Right atrium auricular region (tissue), 2 donors: ENCODE data around the gene NAALADL2. TPM values are rescaled to one million over a fixed set of nuclear protein-coding genes. Genes with fewer than 3 reads are reported as not detected.

Experiments used
- DNase-seq: peaks from one replicate; pipeline ENCODE4 v3.0.0-alpha.2; 2019; ENCODE audit warnings: low spot score
- H3K27ac ChIP-seq, 2 donors: fragments of 200-600 bp; sonication (generic); 1 replicate in 1 of 2; 2 replicates in 1 of 2; pipeline ENCODE4 v1.5.1; 2016 to 2019
- H3K27me3 ChIP-seq, 2 donors: fragments of 200-600 bp; sonication (generic); one replicate each; pipeline versions ENCODE4 v1.5.1 to v1.6.0; 2017 to 2019
- H3K36me3 ChIP-seq: fragments of 200-600 bp; sonication (generic); one replicate; pipeline ENCODE4 v1.5.1; 2016
- H3K4me1 ChIP-seq, 2 donors: fragments of 200-600 bp; sonication (generic); one replicate each; pipeline versions ENCODE4 v1.5.1 to v1.6.0; 2017 to 2019
- H3K4me3 ChIP-seq, 2 donors: fragments of 200-600 bp; sonication (generic); 1 replicate in 1 of 2; 2 replicates in 1 of 2; pipeline ENCODE4 v1.5.1; 2017 to 2019; ENCODE audit warnings: mild to moderate bottlenecking in 1 of 2, moderate library complexity in 1 of 2
- H3K9me3 ChIP-seq, 2 donors: fragments of 200-600 bp; sonication (generic); one replicate each; pipeline ENCODE4 v1.5.1; 2019
- total RNA-seq, 2 donors: library from RNA; depleted of rRNA; stranded (reverse); fragments of >200 nt; gene quantifications; one replicate each; pipeline ENCODE4 v1.1.0, GENCODE V29; 2016
- TF ChIP-seq, protein P1 (sequence below), 2 donors: fragments of 200-600 bp; sonication (generic); IDR thresholded peaks; one replicate each; pipeline ENCODE4 v1.5.1; 2019; ENCODE audit warnings: antibody characterized with exemption in 2 of 2

Gene NAALADL2
- total RNA-seq, 2 donors from 2014 or later = 2.5 to 3.2 TPM

DNA sequence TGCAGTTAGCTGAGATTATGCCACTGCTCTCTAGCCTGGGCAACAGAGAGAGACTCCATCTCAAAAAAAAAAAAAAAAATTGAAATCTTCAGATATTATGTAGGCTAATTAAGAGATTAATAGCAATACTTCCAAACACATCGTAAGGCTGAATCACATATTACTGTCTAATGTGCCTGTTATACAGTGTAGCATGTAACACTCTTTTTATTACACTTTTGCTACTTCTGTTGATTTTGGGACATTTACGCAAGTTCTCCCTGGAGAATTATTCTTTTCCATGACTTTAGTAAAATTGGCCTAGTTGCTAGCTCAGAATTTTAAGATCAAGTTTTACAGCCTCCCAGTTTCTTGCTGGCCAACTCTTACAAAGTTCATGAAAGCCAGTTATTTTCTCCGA lies 605.2 kb downstream of the NAALADL2 start:
- H3K4me3 ChIP-seq = no peak overlapping the region
- no peak for DNase-seq
- TF ChIP-seq, protein P1, sequence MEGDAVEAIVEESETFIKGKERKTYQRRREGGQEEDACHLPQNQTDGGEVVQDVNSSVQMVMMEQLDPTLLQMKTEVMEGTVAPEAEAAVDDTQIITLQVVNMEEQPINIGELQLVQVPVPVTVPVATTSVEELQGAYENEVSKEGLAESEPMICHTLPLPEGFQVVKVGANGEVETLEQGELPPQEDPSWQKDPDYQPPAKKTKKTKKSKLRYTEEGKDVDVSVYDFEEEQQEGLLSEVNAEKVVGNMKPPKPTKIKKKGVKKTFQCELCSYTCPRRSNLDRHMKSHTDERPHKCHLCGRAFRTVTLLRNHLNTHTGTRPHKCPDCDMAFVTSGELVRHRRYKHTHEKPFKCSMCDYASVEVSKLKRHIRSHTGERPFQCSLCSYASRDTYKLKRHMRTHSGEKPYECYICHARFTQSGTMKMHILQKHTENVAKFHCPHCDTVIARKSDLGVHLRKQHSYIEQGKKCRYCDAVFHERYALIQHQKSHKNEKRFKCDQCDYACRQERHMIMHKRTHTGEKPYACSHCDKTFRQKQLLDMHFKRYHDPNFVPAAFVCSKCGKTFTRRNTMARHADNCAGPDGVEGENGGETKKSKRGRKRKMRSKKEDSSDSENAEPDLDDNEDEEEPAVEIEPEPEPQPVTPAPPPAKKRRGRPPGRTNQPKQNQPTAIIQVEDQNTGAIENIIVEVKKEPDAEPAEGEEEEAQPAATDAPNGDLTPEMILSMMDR (IDR thresholded peaks at IDR 0.05) = no peak

DNA sequence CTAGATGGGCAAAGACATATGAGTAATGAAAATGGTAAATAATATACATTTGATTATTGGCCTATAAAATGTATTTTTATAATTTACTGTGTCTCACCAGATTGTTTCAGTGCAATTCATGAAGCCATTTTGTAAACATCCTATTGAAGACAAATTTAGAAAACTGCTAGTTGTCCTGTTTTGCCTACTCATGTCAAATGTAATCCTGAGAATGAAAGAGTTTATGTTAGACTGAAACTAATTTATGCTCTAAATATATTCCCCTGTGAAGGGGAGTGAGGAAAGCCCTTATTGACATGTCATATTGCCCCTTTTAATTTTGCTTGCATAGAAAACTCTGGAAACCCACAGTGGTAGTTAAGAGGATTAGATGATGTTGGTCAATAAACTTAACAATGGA lies 610.0 kb downstream of the NAALADL2 start:
- no peaks in the 10 kb centered on the region for H3K27me3 ChIP-seq
- TF ChIP-seq, protein P1 (IDR thresholded peaks at IDR 0.05) = no peak
- no peak overlapping the region for H3K27ac ChIP-seq
- no peaks in the 10 kb centered on the region for H3K36me3 ChIP-seq
- H3K9me3 ChIP-seq = no peaks in the 10 kb centered on the region
- no peak for DNase-seq
- no peak overlapping the region for H3K4me3 ChIP-seq
- H3K4me1 ChIP-seq = no peaks in the 10 kb centered on the region

More for the DNA sequence above, 605.2 kb downstream of the NAALADL2 start:
- Histone ChIP-seq H3K27ac (no peak overlapping the region), H3K27me3 (no peaks in the 10 kb centered on the region), H3K9me3 (peaks cover 0 to 3% of the 10 kb centered on the region in 2 donors), H3K36me3 (no peaks in the 10 kb centered on the region), H3K4me1 (no peaks in the 10 kb centered on the region)

DNA sequence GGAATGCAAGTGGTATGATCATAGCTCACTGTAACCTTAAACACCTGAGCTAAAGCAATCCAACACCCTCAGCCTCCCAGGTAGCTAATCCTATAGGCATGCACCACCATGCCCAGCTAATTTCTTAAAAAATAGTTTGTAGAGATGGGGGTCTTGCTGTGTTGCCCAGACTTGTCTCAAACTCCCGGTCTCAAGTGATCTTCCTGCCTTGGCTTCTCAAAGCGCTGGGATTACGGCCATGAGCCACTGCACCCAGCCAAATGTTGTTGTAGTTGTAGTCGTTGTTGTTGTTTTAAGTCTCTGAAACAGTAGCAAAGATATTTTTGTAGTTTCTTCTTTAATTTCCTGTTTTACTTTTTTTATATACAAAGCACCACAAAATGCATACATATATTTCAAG lies 616.6 kb downstream of the NAALADL2 start:
- DNase-seq = no peak
- TF ChIP-seq, protein P1 (IDR thresholded peaks at IDR 0.05) = no peak
- Histone ChIP-seq H3K4me3 (no peak overlapping the region), H3K9me3 (no peaks in the 10 kb centered on the region), H3K4me1 (no peaks in the 10 kb centered on the region), H3K27me3 (no peaks in the 10 kb centered on the region), H3K36me3 (no peaks in the 10 kb centered on the region), H3K27ac (no peak overlapping the region)

DNA sequence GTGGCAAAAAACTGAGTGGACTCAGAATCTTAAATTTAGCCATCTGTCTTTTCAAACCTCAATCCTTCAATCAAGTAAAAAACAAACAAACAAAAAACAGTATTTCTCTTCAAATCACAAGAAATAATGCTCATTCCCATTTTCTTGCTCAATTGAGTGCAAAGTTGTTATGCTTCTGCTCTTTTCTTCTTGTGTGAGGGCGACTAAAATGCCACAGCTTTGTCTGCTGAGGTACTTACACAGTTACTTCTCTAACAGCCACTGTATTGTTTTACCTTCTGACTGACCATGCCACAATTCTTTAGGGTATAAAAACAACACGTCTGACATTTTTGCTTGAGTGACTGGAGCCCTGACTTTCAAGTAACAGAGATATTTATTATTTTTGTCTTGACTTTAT lies 617.4 kb downstream of the NAALADL2 start:
- TF ChIP-seq, protein P1 (IDR thresholded peaks at IDR 0.05) = no peak
- Histone ChIP-seq H3K9me3 (no peaks in the 10 kb centered on the region), H3K4me3 (no peak overlapping the region)

DNA sequence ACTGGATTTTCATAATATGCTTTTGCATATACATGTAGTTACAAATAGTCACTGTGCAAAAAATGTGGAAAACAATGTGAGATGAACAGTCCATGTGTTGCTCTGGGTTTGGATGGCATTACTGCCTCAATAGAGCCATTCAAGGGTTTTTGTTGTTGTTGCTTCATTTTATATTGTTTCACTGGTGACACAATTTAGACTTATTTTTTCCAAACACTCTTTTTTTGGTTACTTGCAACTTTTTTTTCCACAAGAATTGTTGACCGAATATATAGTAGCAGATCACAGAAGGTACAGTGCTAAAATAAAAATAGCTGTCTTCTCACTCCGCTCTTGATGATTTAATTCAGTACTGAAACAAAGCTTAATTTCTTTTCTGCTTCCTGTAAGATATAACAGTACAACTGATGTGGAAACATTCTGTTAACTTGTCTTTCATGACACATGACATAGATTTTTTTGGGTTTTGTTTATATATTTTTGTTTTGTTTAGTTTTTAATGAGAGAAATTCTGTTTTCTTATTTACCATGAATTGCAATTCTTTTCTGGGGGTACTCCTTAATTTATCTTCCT lies 618.6 kb downstream of the NAALADL2 start:
- no peaks in the 10 kb centered on the region for H3K36me3 ChIP-seq
- no peaks in the 10 kb centered on the region for H3K4me1 ChIP-seq
- no peaks in the 10 kb centered on the region for H3K27me3 ChIP-seq
- H3K4me3 ChIP-seq = no peak overlapping the region
- TF ChIP-seq, protein P1 (IDR thresholded peaks at IDR 0.05) = no peak
- no peaks in the 10 kb centered on the region for H3K9me3 ChIP-seq
- no peak overlapping the region for H3K27ac ChIP-seq
- DNase-seq = no peak

More for the DNA sequence above, 617.4 kb downstream of the NAALADL2 start:
- no peak for DNase-seq
- Histone ChIP-seq H3K27ac (no peak overlapping the region), H3K36me3 (no peaks in the 10 kb centered on the region), H3K4me1 (no peaks in the 10 kb centered on the region), H3K27me3 (no peaks in the 10 kb centered on the region)

DNA sequence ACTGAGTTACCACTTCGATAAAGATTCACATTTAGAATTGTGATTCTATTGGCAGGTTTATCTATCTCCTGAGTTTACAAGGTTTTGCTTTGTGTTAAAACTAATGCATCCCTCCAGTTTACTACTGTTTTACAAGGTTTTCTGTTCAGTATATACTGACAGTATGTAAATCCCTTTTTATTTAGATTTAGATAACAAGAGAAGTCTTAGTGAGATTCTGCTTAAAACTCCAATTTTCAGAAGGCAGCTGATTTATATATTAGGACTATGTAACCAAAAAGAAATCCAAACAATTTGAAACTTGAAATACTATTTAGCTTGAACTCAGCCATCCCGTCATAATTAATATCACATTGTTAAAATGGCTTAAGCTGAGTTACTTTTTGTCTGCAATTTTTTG lies 619.2 kb downstream of the NAALADL2 start:
- Histone ChIP-seq H3K36me3 (no peaks in the 10 kb centered on the region), H3K9me3 (no peaks in the 10 kb centered on the region), H3K4me1 (no peaks in the 10 kb centered on the region), H3K27me3 (no peaks in the 10 kb centered on the region), H3K4me3 (no peak overlapping the region), H3K27ac (no peak overlapping the region)
- DNase-seq = no peak
- TF ChIP-seq, protein P1 (IDR thresholded peaks at IDR 0.05) = no peak
